ENCODE results near the gene SPATS2.
A peak's percentile ranks its signal among the peaks of the same experiment; 100 is the strongest.

The SPATS2 gene

DNA sequence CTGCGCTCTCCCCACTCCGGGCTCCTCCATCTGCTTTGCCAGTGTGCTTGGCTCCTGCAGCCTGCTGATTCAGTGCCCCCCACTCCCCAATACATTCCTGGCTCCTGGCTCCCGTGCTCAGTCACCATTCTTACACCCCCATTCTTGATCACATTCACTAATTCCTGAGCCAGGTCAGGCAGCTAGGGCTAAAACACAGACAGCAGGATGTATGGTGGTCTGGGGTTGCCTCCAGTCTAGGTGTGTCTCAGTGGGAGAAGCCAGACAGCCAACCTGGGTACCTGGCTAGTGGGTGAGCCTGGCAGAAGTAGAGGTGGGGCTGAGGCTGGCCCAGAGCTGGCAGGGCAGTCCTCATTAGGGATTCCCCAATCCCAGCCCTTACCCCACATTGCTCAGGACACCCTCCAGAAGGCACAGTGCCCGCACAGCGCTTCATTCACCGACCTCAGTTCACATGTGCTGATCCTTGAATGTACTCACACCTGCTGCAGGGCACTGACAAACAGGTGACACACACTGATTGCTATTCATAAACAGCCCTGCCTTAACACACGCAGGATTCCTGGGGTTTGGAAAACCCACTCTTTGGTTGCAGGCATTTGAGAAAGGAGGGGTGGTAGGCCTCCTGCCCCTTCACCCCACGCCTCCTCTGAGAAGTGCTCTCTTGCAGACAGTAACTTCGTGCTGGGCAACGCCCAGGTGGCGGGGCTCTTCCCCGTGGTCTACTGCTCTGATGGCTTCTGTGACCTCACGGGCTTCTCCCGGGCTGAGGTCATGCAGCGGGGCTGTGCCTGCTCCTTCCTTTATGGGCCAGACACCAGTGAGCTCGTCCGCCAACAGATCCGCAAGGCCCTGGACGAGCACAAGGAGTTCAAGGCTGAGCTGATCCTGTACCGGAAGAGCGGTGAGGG lies 173.2 kb downstream of the SPATS2 start:
- no peak for DNase-seq (ENCODE audit: low read depth, low spot score)

DNA sequence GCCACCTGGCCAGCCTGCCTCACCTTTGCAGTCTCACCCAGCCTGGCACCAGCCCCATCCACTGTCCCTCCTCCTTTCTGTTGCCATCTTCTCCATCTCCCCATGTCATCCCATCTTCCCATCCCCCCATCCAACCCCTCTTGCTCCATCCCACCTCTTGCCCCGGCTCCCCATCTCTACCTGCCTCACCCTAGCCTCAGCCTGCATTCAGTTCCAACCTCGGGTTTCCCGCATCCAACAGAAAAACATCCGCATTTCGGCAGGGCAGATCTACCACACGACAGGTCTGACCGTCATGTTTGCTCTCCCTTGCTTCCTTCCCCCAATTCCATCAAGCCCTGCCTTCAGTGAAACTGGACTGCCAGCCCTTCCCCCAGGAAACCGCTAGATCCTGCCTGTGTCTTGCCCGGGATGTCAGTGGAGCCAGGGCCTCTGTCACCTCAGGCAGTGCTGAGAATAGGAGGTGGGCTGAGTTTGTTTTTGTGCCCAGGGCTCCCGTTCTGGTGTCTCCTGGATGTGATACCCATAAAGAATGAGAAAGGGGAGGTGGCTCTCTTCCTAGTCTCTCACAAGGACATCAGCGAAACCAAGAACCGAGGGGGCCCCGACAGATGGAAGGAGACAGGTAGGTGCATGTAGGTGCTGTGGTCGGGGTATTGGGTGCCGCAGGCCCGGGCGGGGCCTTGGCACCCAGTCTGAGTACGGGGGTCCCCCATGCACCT lies 174.0 kb downstream of the SPATS2 start:
- no peak for DNase-seq (ENCODE audit: low read depth, low spot score)

DNA sequence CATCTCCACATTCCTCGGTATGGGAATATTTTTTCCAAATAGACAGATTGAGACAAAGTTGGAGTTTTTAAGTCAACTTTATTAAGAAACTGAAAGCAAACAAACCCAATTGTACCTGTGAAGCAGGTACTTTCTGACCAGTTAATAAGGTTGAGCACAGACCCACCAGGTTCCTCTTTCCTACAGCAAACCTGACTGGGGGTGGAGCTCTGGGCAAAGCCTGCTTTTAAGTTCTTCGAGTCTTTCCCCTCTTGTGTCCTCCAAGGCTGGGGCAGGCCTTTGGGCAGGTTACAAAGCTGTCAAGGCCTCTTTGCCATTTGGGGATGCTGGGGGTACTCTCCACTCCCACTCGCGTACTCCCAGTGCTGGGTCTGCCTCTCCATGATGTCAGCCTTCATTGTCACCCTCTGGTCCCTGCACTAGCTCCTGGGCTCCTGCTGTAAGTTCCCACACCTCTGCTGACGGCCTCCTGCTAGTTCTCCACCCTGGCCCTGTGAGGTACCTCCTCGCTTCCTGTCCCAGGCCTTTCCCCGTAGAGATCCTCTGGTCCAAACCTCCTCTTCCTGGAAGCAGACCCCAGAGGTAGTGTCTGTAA lies 174.7 kb downstream of the SPATS2 start:
- no peak for DNase-seq (ENCODE audit: low read depth, low spot score)

DNA sequence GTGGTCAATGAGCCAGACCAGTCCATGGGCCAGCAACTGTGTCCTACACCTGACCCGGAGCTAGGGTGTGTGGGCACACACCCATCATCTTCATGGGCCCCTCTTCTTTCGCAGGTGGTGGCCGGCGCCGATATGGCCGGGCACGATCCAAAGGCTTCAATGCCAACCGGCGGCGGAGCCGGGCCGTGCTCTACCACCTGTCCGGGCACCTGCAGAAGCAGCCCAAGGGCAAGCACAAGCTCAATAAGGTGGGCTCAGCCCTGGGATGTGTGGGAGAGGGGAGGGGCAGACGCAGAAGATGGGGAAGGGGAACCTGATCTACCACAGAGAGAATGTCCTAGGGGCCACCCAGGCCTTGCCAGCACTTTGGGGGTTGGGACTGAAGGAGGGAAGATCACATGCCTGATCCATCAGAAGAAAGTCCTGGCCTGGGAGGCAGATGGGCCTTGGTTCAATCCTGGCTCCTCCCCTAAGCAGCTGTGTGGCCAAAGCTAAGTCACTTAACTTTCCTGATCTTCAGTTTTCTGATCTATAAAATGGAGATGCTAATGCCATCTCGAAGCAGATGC lies 175.4 kb downstream of the SPATS2 start:
- DNase-seq (ENCODE audit: low read depth, low spot score): no peak

DNA sequence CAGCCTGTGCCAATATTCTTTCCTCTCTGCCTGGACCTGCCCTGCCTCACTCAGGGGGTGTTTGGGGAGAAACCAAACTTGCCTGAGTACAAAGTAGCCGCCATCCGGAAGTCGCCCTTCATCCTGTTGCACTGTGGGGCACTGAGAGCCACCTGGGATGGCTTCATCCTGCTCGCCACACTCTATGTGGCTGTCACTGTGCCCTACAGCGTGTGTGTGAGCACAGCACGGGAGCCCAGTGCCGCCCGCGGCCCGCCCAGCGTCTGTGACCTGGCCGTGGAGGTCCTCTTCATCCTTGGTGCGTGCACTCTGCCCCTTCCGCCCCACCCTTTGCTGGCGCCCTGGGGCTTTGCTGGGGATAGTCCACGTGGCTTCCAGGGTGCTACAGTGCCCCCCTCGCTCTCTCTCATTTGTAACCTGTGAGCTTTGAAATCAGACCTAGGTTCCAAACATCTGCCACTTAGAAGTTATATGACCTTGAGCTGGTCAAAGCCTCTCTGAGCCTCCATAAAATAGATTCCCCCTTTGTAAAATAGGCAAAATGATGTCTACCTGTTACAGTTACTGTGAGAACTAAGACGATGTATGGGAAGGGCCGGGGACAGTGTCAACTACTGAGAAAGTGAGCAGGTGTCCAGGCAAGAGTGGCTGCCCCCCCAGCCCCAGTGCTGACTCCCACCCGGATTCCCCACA lies 176.1 kb downstream of the SPATS2 start:
- no peak for DNase-seq (ENCODE audit: low read depth, low spot score)

DNA sequence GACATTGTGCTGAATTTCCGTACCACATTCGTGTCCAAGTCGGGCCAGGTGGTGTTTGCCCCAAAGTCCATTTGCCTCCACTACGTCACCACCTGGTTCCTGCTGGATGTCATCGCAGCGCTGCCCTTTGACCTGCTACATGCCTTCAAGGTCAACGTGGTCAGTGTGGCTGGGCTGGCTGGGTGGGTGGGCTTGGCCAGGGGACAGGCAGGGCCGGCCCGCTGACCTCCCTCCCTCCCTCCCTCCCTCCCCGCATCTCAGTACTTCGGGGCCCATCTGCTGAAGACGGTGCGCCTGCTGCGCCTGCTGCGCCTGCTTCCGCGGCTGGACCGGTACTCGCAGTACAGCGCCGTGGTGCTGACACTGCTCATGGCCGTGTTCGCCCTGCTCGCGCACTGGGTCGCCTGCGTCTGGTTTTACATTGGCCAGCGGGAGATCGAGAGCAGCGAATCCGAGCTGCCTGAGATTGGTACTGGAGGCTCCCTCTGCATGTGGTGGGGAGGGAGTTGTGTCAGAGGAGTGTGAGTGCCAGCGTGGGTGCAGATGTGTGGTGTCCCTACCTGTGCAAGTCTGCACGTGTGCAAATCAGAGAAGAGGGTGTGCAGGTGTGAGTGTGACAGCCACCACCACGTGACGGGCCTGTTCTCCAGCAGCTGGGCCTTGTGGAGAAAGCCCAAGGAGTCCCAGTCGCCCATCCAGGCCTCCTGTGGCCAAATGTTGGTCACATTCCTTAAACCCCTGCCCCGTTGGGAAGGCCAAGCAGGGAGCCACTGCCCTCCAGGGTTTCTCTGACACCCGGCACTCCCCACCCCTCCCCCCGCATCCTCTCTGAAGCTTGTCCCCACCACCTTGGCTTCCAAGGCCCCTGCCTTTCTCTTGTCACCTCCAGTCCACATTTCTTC lies 176.9 kb downstream of the SPATS2 start:
- no peak for DNase-seq (ENCODE audit: low read depth, low spot score)

DNA sequence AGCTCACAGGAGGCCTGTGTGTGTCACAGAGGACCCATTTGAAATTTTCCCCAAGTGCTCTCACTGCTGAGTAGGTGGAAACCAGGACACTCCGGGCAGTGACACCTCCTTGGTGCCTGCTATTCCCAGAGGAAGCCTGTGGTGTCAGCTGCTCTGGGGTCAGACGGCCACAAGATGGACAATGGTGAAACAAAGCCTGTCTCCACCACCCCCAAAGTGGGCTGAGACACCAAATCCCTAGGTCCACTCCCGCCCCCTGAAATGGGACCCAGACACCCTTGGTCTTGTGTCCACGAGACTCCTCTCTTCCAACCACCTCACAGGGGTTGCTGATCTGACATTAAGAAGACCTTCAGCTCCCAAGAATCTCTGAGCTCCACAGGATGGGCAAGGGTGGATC lies 178.6 kb downstream of the SPATS2 start:
- DNase-seq (ENCODE audit: low read depth, low spot score): no peak

DNA sequence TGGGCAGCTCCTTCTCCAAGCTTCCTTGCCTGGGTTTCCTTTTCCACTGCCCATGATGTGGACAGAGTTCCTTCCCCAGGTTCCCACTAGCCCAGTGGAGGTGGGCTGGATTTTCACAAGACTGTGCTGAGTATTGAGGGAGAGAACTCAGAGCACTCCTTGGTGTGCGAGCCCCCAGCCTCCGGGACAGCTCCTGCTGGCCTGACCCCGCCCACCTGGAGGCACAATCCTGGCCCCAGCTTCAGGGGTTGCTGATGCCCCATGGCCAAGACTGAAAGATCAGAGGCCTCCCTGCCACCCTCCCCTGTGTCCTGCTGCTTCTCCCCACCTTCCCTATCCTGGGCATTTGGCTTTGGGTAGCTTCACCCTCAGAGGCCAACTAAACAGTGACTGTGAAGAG lies 179.2 kb downstream of the SPATS2 start:
- no peak for DNase-seq (ENCODE audit: low read depth, low spot score)

DNA sequence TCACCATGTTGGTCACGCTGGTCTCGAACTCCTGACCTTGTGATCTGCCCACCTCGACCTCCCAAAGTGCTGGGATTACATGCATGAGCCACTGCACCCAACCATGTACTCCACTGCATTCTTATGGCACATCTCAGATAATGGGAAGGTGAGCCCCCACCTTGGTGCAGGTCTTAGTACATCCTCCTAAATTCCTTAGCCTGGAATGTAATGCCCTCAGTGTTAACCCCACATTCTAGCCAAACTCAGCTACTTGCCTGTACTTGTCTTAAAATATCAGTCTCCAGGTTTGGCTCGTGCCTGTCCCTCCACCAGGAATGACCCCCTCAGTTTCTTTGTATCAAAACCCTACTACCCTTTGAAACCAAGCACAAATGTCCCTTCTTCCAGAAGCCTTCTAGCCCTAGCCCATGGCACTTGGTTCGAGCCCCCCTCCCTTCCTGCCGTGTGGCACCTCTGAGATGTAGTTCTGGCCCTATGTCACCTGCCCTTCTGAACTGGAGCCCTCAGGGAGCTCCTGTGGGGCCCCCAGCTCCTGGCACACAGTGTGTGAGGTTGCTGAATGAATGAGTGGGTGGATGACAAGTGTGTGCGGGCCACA lies 179.9 kb downstream of the SPATS2 start:
- no peak for DNase-seq (ENCODE audit: low read depth, low spot score)

DNA sequence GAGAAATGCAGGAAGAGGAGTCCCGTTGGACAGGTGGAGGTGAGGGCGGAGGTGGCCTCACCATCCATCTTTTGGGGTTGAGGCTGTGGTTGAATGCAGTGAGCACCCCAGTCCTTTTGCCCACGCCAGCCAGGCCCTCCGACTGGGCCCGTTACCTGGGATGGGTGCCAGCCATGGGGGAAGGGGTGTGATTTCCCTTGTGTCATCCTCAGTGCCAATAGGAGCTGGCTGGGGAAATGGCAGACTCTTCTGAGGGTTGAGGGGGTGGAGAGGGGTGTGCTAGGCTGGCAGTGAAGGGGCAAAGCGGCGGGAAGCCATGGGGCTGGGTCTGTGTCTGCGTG lies 181.2 kb downstream of the SPATS2 start:
- DNase-seq (ENCODE audit: low read depth, low spot score): no peak

DNA sequence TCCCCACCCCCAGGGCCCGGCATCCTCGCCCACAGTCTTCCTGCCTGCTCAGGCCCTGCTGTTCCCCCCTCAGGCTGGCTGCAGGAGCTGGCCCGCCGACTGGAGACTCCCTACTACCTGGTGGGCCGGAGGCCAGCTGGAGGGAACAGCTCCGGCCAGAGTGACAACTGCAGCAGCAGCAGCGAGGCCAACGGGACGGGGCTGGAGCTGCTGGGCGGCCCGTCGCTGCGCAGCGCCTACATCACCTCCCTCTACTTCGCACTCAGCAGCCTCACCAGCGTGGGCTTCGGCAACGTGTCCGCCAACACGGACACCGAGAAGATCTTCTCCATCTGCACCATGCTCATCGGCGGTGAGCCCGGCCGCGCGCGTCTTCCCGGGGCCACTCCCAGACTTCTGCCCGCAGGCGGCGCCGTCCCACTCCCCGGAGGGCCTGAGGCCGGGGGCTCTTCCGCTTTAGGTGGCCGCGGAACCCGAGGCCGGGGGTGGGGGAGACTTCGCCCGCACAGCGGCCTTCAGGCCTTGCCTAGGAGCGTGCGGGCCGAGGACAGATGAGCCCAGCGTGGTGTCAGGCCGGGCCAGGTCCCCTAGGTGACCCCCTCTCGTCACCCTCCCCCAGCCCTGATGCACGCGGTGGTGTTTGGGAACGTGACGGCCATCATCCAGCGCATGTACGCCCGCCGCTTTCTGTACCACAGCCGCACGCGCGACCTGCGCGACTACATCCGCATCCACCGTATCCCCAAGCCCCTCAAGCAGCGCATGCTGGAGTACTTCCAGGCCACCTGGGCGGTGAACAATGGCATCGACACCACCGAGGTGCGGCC lies 181.8 kb downstream of the SPATS2 start:
- DNase-seq (ENCODE audit: low read depth, low spot score): peak; percentile 53

DNA sequence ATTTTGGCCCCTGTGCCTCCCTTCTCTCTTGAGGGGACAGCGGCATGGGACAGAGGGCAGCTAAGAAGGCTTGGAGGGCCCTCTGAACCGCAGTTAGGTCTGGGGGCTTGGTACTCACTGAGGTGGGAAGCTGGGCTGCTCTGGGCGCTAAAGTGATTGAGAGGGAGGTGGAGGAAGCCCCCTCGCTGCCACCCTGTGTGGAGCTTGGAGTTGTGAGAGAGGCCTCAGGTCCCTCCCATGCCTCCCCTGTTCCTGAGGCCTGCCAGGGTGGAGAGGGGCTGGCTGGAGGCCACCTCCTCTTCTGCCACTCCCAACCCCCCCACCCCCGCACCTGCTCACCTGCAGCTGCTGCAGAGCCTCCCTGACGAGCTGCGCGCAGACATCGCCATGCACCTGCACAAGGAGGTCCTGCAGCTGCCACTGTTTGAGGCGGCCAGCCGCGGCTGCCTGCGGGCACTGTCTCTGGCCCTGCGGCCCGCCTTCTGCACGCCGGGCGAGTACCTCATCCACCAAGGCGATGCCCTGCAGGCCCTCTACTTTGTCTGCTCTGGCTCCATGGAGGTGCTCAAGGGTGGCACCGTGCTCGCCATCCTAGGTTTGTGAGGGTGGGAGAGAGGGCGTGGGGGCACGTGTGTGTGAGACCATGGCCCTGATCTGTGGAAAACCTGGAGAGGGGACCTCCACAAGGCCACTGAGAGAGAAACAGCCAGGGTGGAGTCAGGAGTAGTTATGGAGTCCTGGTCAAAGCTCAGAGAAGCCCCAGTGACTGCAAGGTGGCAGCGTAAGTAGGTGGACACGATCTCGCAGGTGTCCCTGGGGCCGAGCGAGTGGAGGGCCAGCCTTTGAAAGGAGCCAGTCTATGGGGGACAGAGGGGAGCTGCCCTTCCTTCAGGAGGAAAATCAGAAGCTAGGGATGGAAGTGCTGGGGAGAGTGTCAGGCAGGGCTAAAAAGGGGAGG lies 182.8 kb downstream of the SPATS2 start:
- no peak for DNase-seq (ENCODE audit: low read depth, low spot score)

DNA sequence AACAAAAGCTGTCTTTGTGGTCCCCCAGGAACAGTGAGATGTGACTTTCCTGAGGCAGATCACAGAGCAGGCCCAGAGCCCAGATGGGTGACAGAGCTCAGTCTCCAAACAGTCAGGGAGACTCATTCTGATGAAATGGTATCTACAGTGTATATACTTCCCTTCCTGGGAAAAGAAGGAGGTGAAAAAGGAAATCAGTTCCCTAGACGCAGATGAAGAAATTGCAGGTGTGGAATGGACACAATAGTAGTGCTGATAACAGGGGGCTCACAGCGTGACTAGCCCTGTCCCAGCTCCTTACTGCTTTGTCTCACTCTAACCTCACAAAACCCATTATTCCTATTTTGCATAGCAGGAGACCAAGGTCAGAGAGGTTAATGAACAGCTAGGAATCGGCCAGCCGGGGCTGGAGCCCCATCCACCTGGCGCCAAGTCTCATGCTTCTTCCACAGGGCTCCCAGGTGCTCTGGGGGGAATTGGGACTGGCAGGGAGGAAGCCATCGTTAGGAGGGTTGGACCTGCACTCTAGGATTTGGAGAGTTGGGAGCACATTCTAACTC lies 183.5 kb downstream of the SPATS2 start:
- DNase-seq (ENCODE audit: low read depth, low spot score): no peak

DNA sequence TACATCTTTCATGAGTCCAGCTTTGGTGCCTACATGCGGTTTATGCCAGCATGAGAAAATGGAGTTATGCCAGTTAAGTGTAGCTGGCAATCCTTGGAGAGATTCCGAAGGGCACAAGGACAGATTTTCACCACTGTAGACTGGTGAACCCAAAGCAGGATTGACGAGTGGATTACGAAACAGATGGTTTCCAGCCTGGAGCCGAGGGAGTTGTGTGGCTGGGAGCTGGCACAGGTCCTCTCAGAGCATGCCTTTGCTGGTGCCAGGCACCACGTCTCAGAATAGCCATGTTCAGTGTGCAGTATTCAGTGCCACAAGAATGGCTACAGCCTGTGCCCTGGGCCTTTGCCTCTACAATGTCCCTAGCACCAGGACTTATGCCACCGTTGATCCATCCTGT lies 184.8 kb downstream of the SPATS2 start:
- DNase-seq (ENCODE audit: low read depth, low spot score): no peak

DNA sequence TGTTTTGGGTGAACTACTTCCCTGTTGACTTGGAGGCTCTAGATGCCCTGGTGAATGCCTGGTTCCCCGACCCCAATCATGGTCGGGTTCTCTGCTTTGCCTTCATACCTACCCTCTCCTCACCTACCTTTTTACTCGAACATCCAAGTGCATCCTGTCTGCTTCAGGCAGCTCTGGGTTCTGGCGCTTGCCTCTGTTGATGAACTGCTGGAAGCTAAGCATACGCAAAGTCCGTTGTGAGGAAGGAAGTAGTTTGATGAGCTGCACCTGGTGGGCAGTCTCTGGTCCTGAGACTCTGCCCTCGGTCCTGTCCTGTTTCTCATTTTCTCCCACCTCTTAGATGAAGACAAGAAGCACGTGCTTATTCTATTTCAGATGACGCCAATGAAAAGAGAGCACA lies 185.2 kb downstream of the SPATS2 start:
- DNase-seq (ENCODE audit: low read depth, low spot score): no peak

DNA sequence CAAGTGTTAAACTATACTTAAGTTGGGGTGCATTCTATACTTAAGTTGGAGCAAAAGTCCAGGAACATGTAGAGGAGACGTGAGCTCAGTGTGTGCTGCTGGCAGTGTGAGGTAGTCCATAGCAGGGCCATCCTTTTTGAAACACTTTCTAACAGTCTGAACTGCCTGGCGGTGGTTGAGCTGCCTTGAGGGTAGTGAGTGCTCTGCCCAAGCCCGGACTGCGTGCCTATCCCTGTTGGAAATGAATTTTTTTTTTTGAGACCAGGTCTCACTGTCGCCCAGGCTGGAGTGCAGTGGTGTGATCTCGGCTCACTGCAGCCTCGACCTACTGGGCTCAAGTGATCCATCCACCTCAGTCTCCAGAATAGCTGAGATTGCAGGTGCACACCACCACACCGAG lies 185.6 kb downstream of the SPATS2 start:
- no peak for DNase-seq (ENCODE audit: low read depth, low spot score)

DNA sequence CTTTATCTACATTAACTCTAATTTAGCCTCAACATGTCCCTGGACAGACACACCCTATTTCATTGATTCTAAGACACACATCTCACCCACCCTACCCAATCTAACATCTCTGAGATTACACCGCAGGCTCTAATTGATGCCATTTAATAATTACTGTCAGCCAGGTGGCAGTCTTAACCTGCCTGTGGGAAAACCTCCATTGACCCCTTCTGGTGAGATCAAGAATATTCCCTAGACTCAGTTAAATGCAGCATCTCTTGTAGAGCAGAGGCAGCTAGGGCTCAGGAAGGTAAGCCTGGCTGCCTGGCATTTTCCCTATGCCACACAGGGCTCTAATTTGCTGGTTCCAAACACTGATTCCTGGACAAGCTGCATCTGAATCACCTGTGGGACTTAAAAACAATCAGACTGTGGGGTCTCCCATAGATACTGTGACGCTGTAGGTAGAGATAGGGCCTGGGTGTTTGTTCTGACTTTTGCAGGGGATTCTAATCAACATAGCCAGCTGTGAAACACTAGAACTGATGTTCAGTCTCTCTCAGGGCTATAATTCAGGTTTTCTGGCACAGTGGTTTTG lies 186.3 kb downstream of the SPATS2 start:
- peak; percentile 40 for DNase-seq (ENCODE audit: low read depth, low spot score)

DNA sequence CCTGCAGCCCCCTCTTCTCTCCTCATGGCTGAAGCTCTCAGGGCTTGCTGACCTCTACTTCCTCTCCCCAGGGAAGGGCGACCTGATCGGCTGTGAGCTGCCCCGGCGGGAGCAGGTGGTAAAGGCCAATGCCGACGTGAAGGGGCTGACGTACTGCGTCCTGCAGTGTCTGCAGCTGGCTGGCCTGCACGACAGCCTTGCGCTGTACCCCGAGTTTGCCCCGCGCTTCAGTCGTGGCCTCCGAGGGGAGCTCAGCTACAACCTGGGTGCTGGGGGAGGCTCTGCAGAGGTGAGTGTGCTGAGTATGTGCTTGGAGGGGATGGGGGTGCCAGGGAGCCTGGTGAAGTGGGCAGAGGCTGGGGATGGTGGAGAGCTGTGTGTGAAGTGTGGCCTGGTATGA lies 187.0 kb downstream of the SPATS2 start:
- no peak for DNase-seq (ENCODE audit: low read depth, low spot score)

Data from astrocyte of the hippocampus (primary cell).